K562 (cell line): Measurements from ENCODE around the gene CD300LG. TPM values are rescaled to one million over a fixed set of nuclear protein-coding genes. Genes with fewer than 3 reads are reported as not detected.

Experiments used
- CHD4 ChIP-seq: fragments of 200-600 bp; sonication (generic); IDR thresholded peaks from 3 replicates; pipeline ENCODE4 v1.6.1; 2012; ENCODE audit warnings: low read depth, mild to moderate bottlenecking, mixed read lengths, low read length, inconsistent platforms; ENCODE audit not compliant: insufficient read depth, insufficient replicate concordance, poor library complexity, severe bottlenecking
- DDX20 ChIP-seq: fragments of 450-650 bp; IDR thresholded peaks from 2 replicates; pipeline ENCODE4 v1.6.1; 2016; ENCODE audit warnings: missing genetic modification characterization, low read depth, mild to moderate bottlenecking, missing compliant biosample characterization, moderate library complexity
- ETS2 ChIP-seq: IDR thresholded peaks from 2 replicates; pipeline ENCODE4 v1.6.1; 2016; ENCODE audit warnings: borderline replicate concordance, missing genetic modification characterization, mild to moderate bottlenecking, moderate library complexity, missing compliant biosample characterization; ENCODE audit not compliant: poor library complexity, severe bottlenecking
- MCM7 ChIP-seq, 2 experiments: fragments of 450-650 bp; IDR thresholded peaks; 2 replicates each; pipeline ENCODE4 v1.6.1; 2016 to 2018
- PCBP1 ChIP-seq: fragments of 200-400 bp; formaldehyde crosslinking; IDR thresholded peaks from 2 replicates; pipeline ENCODE4 v1.6.1; 2018; ENCODE audit warnings: mild to moderate bottlenecking, low read depth, low read length; ENCODE audit not compliant: poor library complexity, severe bottlenecking
- PPARD ChIP-seq: fragments of 250-450 bp; sonication (Bioruptor Pico); IDR thresholded peaks from 2 replicates; pipeline ENCODE4 v1.8.0; 2022; ENCODE audit warnings: inconsistent platforms, mild to moderate bottlenecking, moderate library complexity
- RFX5 ChIP-seq: IDR thresholded peaks from 2 replicates; pipeline ENCODE4 v1.6.1; 2011; ENCODE audit warnings: low read depth, mild to moderate bottlenecking, improper control_type of control experiment, low read length
- TAF1 ChIP-seq: IDR thresholded peaks from 2 replicates; pipeline ENCODE4 v1.6.1; 2011; ENCODE audit warnings: mild to moderate bottlenecking, low read length, moderate library complexity; ENCODE audit not compliant: insufficient read depth, control insufficient read depth, severe bottlenecking; ENCODE audit errors: extremely low read depth
- XRCC5 ChIP-seq: fragments of 200-400 bp; formaldehyde crosslinking; IDR thresholded peaks from 2 replicates; pipeline ENCODE4 v1.6.1; 2017; ENCODE audit warnings: low read depth, mild to moderate bottlenecking, low read length
- ZNF232 ChIP-seq: sonication (generic); formaldehyde crosslinking; IDR thresholded peaks from 2 replicates; pipeline ENCODE4 v1.8.0; 2022; ENCODE audit warnings: mild to moderate bottlenecking, missing genetic modification reagents
- polyA plus RNA-seq, 8 experiments: library from polyadenylated mRNA; depleted of rRNA in 4 of 8; stranded (reverse) in 5 of 8; unstranded in 3 of 8; fragments of >200 nt; fragmentation: Nextera tagmentation in 2 of 8; fragmentation: Illumina TruSeq in 1 of 8; extraction: Ambion mirVana in 2 of 8; extraction: Trizol in 1 of 8; gene quantifications; 2 replicates each; pipeline versions ENCODE4 v1.2.1 to v1.2.3, GENCODE V29; 2011 to 2014; ENCODE audit warnings: inconsistent platforms in 1 of 8, missing spikeins in 1 of 8
- total RNA-seq, 7 experiments: library from RNA; depleted of rRNA in 6 of 7; stranded (reverse); fragments of >200 nt in 6 of 7; fragmentation: Illumina TruSeq in 2 of 7; extraction: Trizol in 2 of 7; gene quantifications; 2 replicates each; pipeline versions ENCODE4 v1.2.1 to v1.2.3, GENCODE V29; 2011 to 2021; ENCODE audit warnings: low replicate concordance in 1 of 7
- TF ChIP-seq, protein P1 (sequence below): sonication (generic); formaldehyde crosslinking; IDR thresholded peaks from 2 replicates; pipeline ENCODE4 v1.8.1; 2023; ENCODE audit warnings: missing genetic modification reagents, mild to moderate bottlenecking, borderline replicate concordance
- TF ChIP-seq, protein P2 (sequence below): fragments of 250-450 bp; sonication (Bioruptor Pico); IDR thresholded peaks from 2 replicates; pipeline ENCODE4 v1.8.0; 2022; ENCODE audit warnings: inconsistent platforms, mild to moderate bottlenecking, moderate library complexity, borderline replicate concordance

The CD300LG gene
- total and polyA plus RNA-seq, 9 of the 15 experiments (the other 6 are each of a cell fraction or from before 2014, with no cell fraction given): not detected

DNA sequence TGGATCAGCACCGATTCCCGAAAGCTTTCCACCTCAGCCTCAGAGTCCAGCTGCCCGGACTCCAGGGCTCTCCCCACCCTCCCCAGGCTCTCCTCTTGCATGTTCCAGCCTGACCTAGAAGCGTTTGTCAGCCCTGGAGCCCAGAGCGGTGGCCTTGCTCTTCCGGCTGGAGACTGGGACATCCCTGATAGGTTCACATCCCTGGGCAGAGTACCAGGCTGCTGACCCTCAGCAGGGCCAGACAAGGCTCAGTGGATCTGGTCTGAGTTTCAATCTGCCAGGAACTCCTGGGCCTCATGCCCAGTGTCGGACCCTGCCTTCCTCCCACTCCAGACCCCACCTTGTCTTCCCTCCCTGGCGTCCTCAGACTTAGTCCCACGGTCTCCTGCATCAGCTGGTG, 15.0 kb downstream of the CD300LG start (continued):
- TF ChIP-seq, protein P1, sequence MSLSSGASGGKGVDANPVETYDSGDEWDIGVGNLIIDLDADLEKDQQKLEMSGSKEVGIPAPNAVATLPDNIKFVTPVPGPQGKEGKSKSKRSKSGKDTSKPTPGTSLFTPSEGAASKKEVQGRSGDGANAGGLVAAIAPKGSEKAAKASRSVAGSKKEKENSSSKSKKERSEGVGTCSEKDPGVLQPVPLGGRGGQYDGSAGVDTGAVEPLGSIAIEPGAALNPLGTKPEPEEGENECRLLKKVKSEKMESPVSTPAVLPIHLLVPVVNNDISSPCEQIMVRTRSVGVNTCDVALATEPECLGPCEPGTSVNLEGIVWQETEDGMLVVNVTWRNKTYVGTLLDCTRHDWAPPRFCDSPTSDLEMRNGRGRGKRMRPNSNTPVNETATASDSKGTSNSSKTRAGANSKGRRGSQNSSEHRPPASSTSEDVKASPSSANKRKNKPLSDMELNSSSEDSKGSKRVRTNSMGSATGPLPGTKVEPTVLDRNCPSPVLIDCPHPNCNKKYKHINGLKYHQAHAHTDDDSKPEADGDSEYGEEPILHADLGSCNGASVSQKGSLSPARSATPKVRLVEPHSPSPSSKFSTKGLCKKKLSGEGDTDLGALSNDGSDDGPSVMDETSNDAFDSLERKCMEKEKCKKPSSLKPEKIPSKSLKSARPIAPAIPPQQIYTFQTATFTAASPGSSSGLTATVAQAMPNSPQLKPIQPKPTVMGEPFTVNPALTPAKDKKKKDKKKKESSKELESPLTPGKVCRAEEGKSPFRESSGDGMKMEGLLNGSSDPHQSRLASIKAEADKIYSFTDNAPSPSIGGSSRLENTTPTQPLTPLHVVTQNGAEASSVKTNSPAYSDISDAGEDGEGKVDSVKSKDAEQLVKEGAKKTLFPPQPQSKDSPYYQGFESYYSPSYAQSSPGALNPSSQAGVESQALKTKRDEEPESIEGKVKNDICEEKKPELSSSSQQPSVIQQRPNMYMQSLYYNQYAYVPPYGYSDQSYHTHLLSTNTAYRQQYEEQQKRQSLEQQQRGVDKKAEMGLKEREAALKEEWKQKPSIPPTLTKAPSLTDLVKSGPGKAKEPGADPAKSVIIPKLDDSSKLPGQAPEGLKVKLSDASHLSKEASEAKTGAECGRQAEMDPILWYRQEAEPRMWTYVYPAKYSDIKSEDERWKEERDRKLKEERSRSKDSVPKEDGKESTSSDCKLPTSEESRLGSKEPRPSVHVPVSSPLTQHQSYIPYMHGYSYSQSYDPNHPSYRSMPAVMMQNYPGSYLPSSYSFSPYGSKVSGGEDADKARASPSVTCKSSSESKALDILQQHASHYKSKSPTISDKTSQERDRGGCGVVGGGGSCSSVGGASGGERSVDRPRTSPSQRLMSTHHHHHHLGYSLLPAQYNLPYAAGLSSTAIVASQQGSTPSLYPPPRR: no peak
- TF ChIP-seq, protein P2, sequence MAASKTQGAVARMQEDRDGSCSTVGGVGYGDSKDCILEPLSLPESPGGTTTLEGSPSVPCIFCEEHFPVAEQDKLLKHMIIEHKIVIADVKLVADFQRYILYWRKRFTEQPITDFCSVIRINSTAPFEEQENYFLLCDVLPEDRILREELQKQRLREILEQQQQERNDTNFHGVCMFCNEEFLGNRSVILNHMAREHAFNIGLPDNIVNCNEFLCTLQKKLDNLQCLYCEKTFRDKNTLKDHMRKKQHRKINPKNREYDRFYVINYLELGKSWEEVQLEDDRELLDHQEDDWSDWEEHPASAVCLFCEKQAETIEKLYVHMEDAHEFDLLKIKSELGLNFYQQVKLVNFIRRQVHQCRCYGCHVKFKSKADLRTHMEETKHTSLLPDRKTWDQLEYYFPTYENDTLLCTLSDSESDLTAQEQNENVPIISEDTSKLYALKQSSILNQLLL: no peak
- TF ChIP-seq PPARD (CRISPR knock-in tag) (no peak), MCM7 (IDR thresholded peaks at IDR 0.05) (no peak), ZNF232 (no peak), PCBP1 (no peak), RFX5 (no peak), CHD4 (no peak), XRCC5 (no peak), DDX20 (no peak), TAF1 (no peak), ETS2 (tag) (no peak)
